Activated CD4-positive, alpha-beta memory T cell treated with anti-CD3 and anti-CD28 coated beads for 36 hours (primary cell): Measurements from ENCODE around the gene FSCN2. TPM values are rescaled to one million over a fixed set of nuclear protein-coding genes. Genes with fewer than 3 reads are reported as not detected.

Experiments used
- CTCF ChIA-PET: fragments of 350-600 bp; sonication (Branson Sonifier 250); formaldehyde crosslinking; loops from one replicate; lab custom pipeline; 2021; ENCODE audit warnings: antibody characterized with exemption, inconsistent platforms; lab: Charles Lee
- POLR2A ChIA-PET: fragments of 350-600 bp; sonication (Branson Sonifier 250); formaldehyde crosslinking; loops from one replicate; lab custom pipeline; 2021; ENCODE audit warnings: antibody characterized with exemption; lab: Charles Lee
- DNase-seq: peaks from one replicate; pipeline ENCODE4 v3.0.0-alpha.2; 2020
- H3K27ac Mint-ChIP-seq: one replicate; pipeline ENCODE4 v1.8.0; 2021; ENCODE audit warnings: mixed read lengths
- H3K27me3 Mint-ChIP-seq: one replicate; pipeline ENCODE4 v1.8.0; 2021; ENCODE audit warnings: mixed read lengths
- H3K36me3 Mint-ChIP-seq: one replicate; pipeline ENCODE4 v1.8.0; 2021; ENCODE audit warnings: mixed read lengths
- H3K4me1 Mint-ChIP-seq: one replicate; pipeline ENCODE4 v1.8.0; 2021; ENCODE audit warnings: low read depth, mixed read lengths
- H3K4me3 Mint-ChIP-seq: one replicate; pipeline ENCODE4 v1.8.0; 2021; ENCODE audit warnings: mild to moderate bottlenecking, mixed read lengths
- H3K9me3 Mint-ChIP-seq: one replicate; pipeline ENCODE4 v1.8.0; 2021; ENCODE audit warnings: mixed read lengths
- intact Hi-C: fragments of 100-400 bp; cut with micrococcal nuclease; formaldehyde crosslinking; loops from one replicate; pipeline ENCODE4 v1.15.1; 2023
- total RNA-seq, 2 experiments: library from RNA; stranded (reverse); gene quantifications; one replicate each; pipeline ENCODE4 v1.2.3, GENCODE V29; 2021

FSCN2 gene
- total RNA-seq, 2 experiments from 2014 or later: 0.33 to 0.46 TPM

DNA sequence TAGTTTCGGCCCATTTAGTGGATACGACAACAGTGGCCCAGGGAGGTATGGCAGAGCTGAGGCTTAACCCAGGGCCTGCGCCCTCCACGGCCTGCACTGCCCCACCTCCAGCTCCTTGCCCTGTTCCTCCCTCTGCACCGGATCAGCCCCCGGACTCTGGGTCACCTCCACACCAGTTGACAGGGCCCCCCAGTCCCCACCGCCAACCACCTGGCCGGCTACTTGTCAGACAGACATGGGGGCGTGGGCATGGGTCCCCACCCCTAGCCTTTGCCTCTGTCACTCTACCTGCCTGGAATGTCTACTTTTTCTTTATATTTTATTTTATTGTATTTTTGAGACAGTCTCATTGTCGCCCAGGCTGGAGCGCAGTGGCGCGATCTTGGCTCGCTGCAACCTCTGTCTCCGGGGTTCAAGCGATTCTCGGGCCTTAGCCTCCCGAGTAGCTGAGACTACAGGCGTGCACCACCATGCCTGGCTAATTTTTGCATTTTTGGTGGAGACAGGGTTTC lies 12.6 kb upstream of the FSCN2 start:
- intact Hi-C loops: loop anchor here (2.0 kb wide), 1 partner anchor 345 kb away; the partner anchor contains the start of gene P4HB

GRCh38 chr17:81516439-81516838 lies 11.7 kb upstream of the FSCN2 start:
- Mint-ChIP-seq H3K27ac (peak overlapping the region; percentile 18), H3K9me3 (no peaks in the 10 kb centered on the region), H3K36me3 (peaks cover 9% of the 10 kb centered on the region), H3K4me1 (peaks cover 17% of the 10 kb centered on the region), H3K27me3 (no peaks in the 10 kb centered on the region), H3K4me3 (peak overlapping the region; percentile 92)
- ChIA-PET CTCF (interaction anchor here (1.3 kb wide), 1 partner anchor 84 kb away, joined by 3 read pairs; no protein-coding TSS in a partner anchor), POLR2A (interaction anchor here (1.8 kb wide), 1 partner anchor 36 kb away, joined by 14 read pairs; the partner anchor contains the start of gene FAAP100)
- DNase-seq: no peak
- intact Hi-C loops: no loop called here

More for the DNA sequence above, 12.6 kb upstream of the FSCN2 start:
- Mint-ChIP-seq H3K36me3 (peaks cover 18% of the 10 kb centered on the region), H3K27me3 (no peaks in the 10 kb centered on the region), H3K4me3 (peak overlapping the region; percentile 92), H3K4me1 (peaks cover 17% of the 10 kb centered on the region), H3K27ac (peak overlapping the region; percentile 88), H3K9me3 (no peaks in the 10 kb centered on the region)
- ChIA-PET CTCF (interaction anchor here (1.0 to 1.3 kb wide), 2 partner anchors 85 to 262 kb away, joined by 3 read pairs; no protein-coding TSS in a partner anchor), POLR2A (interaction anchor here (1.8 kb wide), 1 partner anchor 37 kb away, joined by 14 read pairs; the partner anchor contains the start of gene FAAP100)
- no peak for DNase-seq

GRCh38 chr17:81517009-81517338 lies 11.2 kb upstream of the FSCN2 start:
- H3K36me3 Mint-ChIP-seq: peaks cover 4% of the 10 kb centered on the region
- H3K9me3 Mint-ChIP-seq: no peaks in the 10 kb centered on the region
- DNase-seq: no peak
- intact Hi-C loops: no loop called here
- CTCF ChIA-PET: interaction anchor here (1.3 to 1.6 kb wide), 2 partner anchors 36 to 84 kb away, joined by 3 read pairs; no protein-coding TSS in a partner anchor
- H3K27me3 Mint-ChIP-seq: no peaks in the 10 kb centered on the region
- H3K4me1 Mint-ChIP-seq: peaks cover 17% of the 10 kb centered on the region
- H3K27ac Mint-ChIP-seq: peak overlapping the region; percentile 18
- POLR2A ChIA-PET: no interaction called here
- H3K4me3 Mint-ChIP-seq: no peak overlapping the region

DNA sequence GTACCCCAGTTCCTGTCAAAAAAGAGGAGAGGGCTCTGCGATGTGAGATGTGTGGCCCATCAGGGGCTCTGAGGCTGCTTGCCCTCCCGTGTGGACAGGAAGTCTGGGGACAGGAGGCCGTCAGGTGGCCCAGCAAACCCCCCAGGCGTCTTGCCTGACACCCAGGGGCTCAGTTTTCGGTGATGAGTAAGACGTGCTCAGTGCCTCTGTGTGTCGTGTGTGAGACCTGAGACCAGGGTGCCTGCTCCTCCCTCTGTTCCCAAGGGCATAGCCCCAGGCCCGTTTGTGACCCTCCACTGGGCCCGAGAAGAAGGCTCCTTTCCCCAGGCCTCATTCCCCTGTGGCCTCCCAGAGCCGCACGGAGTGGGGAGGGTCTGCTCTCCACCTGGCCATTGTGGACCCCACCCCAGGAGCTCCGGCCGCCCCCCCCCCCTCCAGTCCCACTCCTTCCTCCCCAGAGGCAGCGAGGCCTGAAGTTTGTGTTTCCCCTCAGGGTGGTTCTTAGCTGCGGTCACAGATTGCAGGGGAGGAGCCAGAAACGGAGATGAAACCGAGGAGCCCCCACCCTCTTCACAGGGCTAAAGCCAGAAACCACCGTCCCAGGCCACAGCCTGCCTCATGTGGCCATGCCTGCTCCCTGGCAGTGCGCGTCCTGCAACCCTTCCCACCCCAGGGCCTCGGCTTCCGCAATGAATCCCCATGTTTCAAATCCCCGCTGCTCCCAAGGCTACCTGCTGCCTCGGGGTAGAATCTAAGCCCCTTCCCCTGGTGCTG lies 10.7 kb upstream of the FSCN2 start:
- intact Hi-C loops: no loop called here
- ChIA-PET POLR2A (interaction anchor here (1.1 kb wide), 1 partner anchor 9 kb away, joined by 3 read pairs; no protein-coding TSS in a partner anchor), CTCF (interaction anchor here (1.6 to 2.2 kb wide), 3 partner anchors 33 to 84 kb away, joined by 3 to 9 read pairs (median 6); no protein-coding TSS in a partner anchor)
- no peaks in the 10 kb centered on the region for H3K36me3 Mint-ChIP-seq
- H3K4me3 Mint-ChIP-seq: peak overlapping the region; percentile 37
- peak overlapping the region; percentile 19 for H3K27ac Mint-ChIP-seq
- no peak for DNase-seq
- H3K9me3 Mint-ChIP-seq: no peaks in the 10 kb centered on the region
- no peaks in the 10 kb centered on the region for H3K27me3 Mint-ChIP-seq
- peaks cover 17% of the 10 kb centered on the region for H3K4me1 Mint-ChIP-seq

DNA sequence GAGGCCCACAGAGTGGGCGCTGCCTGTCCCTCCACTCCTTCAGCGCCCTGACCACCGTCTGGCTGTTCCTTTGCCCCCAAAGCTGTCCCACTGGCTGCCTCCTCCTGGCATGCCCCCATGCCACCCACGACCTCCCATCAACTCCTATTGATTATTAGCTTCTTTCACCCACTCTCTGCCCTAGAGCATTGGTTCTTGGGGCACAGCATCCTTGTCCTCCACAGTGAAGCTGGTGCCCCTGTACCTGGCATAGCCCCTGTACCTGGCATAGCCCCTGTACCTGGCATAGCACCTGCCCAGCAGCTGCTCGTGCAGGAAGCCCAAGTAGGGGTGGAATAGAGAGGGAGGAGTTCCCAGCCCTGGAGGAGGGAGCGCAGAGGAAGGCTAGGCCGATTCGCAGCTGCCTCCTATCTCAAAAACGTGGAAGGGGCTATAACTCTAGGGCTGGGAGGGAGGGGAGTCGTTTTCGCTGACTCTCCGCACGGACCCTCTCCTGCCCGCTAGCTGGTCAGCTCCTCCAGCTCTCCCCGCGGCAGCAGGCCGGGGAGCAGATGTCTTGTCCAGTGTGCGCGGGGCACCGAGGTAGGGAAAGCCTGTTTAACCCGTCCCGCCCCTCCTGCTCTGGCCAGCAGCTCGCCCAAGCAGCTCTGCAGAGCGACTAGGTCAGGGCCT lies 9.9 kb upstream of the FSCN2 start:
- no peak for DNase-seq
- Mint-ChIP-seq H3K27me3 (no peaks in the 10 kb centered on the region), H3K4me1 (peaks cover 17% of the 10 kb centered on the region), H3K9me3 (no peaks in the 10 kb centered on the region), H3K36me3 (no peaks in the 10 kb centered on the region), H3K27ac (peak overlapping the region; percentile 19), H3K4me3 (peak overlapping the region; percentile 37)
- intact Hi-C loops: no loop called here
- ChIA-PET CTCF (interaction anchor here (0.5 to 2.2 kb wide), 8 partner anchors 9 to 1716 kb away, joined by 3 to 9 read pairs (median 4); no protein-coding TSS in a partner anchor), POLR2A (interaction anchor here (1.1 to 1.2 kb wide), 2 partner anchors 10 to 34 kb away, joined by 3 to 4 read pairs; partner anchors contain the start of gene FAAP100)

DNA sequence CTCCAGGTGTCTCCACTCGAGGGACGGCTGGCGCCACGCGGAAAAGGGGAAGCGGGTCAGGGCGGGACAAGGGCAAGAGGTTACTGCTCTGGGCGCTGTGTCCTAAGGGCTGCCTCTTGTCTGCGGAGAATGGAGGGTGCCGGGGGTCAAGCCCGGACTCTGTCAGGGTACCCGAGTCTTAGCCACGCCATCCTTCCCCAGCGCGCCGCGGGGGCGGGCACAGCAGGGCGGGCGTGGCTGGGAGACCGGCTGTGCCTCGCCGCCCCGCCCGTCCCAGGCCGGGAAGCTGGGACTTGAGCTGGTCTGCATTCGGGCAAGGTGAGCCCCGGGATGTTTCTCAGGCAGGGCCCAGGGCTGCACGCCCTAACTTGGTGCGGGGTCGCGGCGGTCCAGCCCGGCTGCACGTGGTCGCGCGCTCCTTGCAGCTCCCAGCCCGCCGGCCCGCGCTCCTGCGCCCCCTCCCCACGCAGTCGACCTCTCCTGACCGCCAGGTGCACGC lies 9.3 kb upstream of the FSCN2 start:
- peak; percentile 39 for DNase-seq
- H3K36me3 Mint-ChIP-seq: no peaks in the 10 kb centered on the region
- peak overlapping the region; percentile 45 for H3K4me3 Mint-ChIP-seq
- ChIA-PET POLR2A (interaction anchor here (1.2 kb wide), 1 partner anchor 34 kb away, joined by 4 read pairs; the partner anchor contains the start of gene FAAP100), CTCF (interaction anchor here (0.5 to 2.2 kb wide), 8 partner anchors 10 to 1717 kb away, joined by 3 to 9 read pairs (median 4); no protein-coding TSS in a partner anchor)
- H3K9me3 Mint-ChIP-seq: no peaks in the 10 kb centered on the region
- H3K27ac Mint-ChIP-seq: no peak overlapping the region
- intact Hi-C loops: no loop called here
- no peaks in the 10 kb centered on the region for H3K27me3 Mint-ChIP-seq
- peaks cover 17% of the 10 kb centered on the region for H3K4me1 Mint-ChIP-seq

DNA sequence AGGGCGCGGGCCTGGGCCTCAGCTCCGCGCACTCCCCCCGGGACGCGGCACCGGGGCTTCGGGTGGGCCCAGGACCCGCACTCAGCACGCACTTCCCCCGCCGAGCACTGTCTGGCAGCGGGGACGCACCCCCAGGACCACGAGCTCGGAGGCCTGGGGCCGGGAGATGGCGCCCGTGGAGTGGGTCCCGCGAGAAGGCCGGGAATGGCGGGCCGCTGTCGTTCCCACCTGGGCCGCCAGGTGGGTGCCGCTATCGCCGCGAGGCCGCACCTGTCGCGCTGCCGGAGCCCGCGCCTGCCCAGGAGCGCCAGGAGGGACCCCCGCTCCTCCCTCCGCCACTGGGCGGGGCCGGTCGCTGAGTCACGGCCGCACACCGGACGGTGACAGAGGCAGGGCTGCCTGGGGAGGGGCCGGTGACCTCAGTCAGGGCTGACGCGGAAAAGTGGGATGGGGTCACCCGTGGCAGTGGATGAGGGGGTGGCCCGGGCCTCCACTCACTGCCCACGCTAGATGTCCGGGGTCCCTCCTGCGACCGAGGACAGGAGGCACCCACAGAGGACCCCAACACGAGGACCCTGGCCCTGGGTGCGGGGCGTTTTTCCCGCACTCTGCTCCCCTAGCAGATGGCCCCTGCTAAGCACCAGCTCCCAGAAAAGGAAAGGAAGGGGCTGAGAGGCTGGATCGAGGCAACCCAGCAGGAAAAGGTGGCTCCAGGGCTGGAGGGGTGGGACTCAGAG lies 8.7 kb upstream of the FSCN2 start:
- POLR2A ChIA-PET: interaction anchor here (1.2 kb wide), 1 partner anchor 33 kb away, joined by 4 read pairs; the partner anchor contains the start of gene FAAP100
- Mint-ChIP-seq H3K27me3 (no peaks in the 10 kb centered on the region), H3K36me3 (no peaks in the 10 kb centered on the region), H3K9me3 (no peaks in the 10 kb centered on the region), H3K4me3 (peak overlapping the region; percentile 48), H3K27ac (no peak overlapping the region), H3K4me1 (peaks cover 17% of the 10 kb centered on the region)
- CTCF ChIA-PET: interaction anchor here (0.6 to 2.2 kb wide), 7 partner anchors 11 to 1692 kb away, joined by 3 to 9 read pairs (median 4); no protein-coding TSS in a partner anchor
- DNase-seq: peak; percentile 79
- intact Hi-C loops: no loop called here

- H3K9me3 Mint-ChIP-seq: no peaks in the 10 kb centered on the region
- peaks cover 16% of the 10 kb centered on the region for H3K4me1 Mint-ChIP-seq
- CTCF ChIA-PET: interaction anchor here (1.8 kb wide), 1 partner anchor 11 kb away, joined by 7 read pairs; no protein-coding TSS in a partner anchor
- H3K36me3 Mint-ChIP-seq: no peaks in the 10 kb centered on the region
- H3K27ac Mint-ChIP-seq: no peak overlapping the region
- POLR2A ChIA-PET: no interaction called here
- H3K4me3 Mint-ChIP-seq: peak overlapping the region; percentile 4
- DNase-seq: no peak
- peaks cover 2% of the 10 kb centered on the region for H3K27me3 Mint-ChIP-seq
- intact Hi-C loops: no loop called here
These were observed 7.9 kb upstream of the FSCN2 start for GRCh38 chr17:81520021-81520901.

- intact Hi-C loops: no loop called here
- POLR2A ChIA-PET: no interaction called here
- CTCF ChIA-PET: interaction anchor here (0.6 kb wide), 1 partner anchor 38 kb away, joined by 5 read pairs; no protein-coding TSS in a partner anchor
- Mint-ChIP-seq H3K9me3 (no peaks in the 10 kb centered on the region), H3K27me3 (peaks cover 8% of the 10 kb centered on the region), H3K4me3 (no peak overlapping the region), H3K4me1 (peaks cover 3% of the 10 kb centered on the region), H3K27ac (no peak overlapping the region), H3K36me3 (no peaks in the 10 kb centered on the region)
- DNase-seq: no peak
These were observed 5.4 kb upstream of the FSCN2 start for GRCh38 chr17:81522491-81523401.
